Measurements from ENCODE around the gene ANKLE1.
A peak's percentile ranks its signal among the peaks of the same experiment; 100 is the strongest.

The ANKLE1 gene

GRCh38 chr19:17309198-17309964 is 27.7 kb downstream of the ANKLE1 start, which contains the start of gene DDA1:
Gene DDA1, plus strand, starts transcription at chr19:17309563. Its CDS starts 92 bp downstream, at chr19:17309655.
- peak; percentile 100 for DNase-seq

- no peak for DNase-seq
Measured at GRCh38 chr19:17309965-17310461, 28.3 kb downstream of the ANKLE1 start.

GRCh38 chr19:17311455-17312188 is 29.9 kb downstream of the ANKLE1 start:
- DNase-seq = no peak

GRCh38 chr19:17312189-17313113 is 30.8 kb downstream of the ANKLE1 start:
- no peak for DNase-seq

GRCh38 chr19:17314007-17314593 is 32.4 kb downstream of the ANKLE1 start:
- no peak for DNase-seq

- DNase-seq = no peak
Measured at GRCh38 chr19:17318966-17319365, 37.3 kb downstream of the ANKLE1 start.

GRCh38 chr19:17319473-17320238 is 38.0 kb downstream of the ANKLE1 start:
- DNase-seq = no peak

- DNase-seq = no peak
Measured at GRCh38 chr19:17320435-17320834, 38.7 kb downstream of the ANKLE1 start.

GRCh38 chr19:17321655-17322489 is 40.2 kb downstream of the ANKLE1 start:
- no peak for DNase-seq

- DNase-seq = no peak
Measured at GRCh38 chr19:17322854-17323253, 41.2 kb downstream of the ANKLE1 start.

GRCh38 chr19:17323300-17323963 is 41.7 kb downstream of the ANKLE1 start:
- DNase-seq = no peak

- DNase-seq = peak; percentile 41
Measured at GRCh38 chr19:17323964-17324332, 42.2 kb downstream of the ANKLE1 start.

- DNase-seq = no peak
Measured at GRCh38 chr19:17324357-17325114, 42.8 kb downstream of the ANKLE1 start.

GRCh38 chr19:17325133-17325532 is 43.4 kb downstream of the ANKLE1 start:
- DNase-seq = no peak

GRCh38 chr19:17325881-17326594 is 44.3 kb downstream of the ANKLE1 start:
- DNase-seq = no peak

GRCh38 chr19:17326595-17326966 is 44.9 kb downstream of the ANKLE1 start:
- no peak for DNase-seq

GRCh38 chr19:17327068-17327653 is 45.5 kb downstream of the ANKLE1 start:
- no peak for DNase-seq

Data from CD4-positive, alpha-beta T cell treated with Interleukin-6 for 4 hours (primary cell).